T-helper 9 cell (primary cell): Measurements from ENCODE around the gene RETREG1.

Source experiments
- DNase-seq: peaks from one replicate; pipeline ENCODE4 v3.0.0-alpha.2; 2020

RETREG1 gene

DNA sequence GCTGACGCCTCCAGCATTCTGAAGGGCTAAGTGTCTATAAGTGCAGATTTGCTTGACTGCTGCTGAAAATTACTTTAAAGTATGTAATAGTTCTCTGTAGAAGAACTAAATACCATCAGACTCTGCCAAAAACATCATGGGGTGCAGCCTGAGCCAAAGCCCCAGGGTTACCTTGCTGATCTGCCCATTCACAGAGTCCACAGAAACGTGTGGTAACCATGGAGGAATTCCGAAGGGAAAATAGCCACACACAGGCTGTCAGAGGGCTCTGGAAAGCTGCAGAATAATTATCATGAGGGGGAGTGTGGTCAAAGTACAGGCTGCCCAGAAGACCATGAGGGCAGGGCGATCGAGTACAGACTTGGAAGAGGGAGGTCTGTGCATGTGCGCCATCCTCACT is 36.4 kb downstream of the RETREG1 start:
- DNase-seq: no peak

DNA sequence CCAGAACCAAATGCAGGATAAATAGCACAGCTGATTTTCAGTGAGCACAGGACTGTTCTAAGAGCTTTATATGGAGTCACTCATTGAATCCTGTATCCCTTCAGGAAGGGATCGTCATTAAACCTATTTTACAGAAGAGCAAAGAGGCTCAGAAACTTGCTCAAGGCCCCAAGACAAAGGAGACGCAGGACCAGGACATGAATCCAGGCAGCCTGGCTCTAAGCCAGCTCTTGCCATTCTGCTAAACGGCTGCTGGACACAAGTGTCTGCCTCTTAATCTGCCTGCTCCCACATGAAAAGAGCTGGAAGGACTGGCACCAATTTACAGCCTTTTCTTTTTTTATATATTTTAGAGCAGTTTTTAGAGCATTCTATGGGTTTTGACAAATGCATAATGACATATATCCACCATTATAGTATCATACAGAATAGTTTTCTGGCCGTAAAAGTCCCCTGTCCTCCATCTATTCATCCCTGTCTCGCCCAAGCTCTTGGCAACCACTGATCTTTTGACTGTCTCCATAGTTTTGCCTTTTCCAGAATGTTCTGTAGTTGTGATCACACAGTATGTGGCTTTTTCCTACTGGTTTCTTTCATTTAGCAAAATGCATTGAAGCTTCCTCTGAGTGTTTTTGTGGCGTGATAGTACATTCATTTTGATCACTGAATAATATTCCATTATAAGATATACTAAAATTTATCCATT is 37.5 kb downstream of the RETREG1 start:
- DNase-seq: no peak

DNA sequence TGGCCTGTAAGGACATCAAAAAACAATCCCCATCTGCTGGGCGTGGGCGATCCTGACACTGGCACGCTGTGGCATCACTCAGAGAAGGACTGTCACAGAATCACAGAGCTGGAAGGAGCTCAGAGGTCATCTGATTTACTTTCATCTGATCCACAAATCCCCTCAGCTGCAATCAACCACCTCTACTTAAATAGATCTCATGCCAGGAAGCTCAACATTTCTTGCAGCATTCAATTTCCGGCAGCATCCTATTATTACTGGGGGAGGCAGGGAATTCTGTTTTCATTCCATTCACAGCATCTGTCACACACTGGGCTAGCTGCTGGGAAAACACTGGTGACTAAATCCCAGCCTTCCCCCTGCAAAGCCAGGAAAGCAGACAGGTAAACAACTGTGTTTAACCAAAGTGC is 38.3 kb downstream of the RETREG1 start:
- no peak for DNase-seq

DNA sequence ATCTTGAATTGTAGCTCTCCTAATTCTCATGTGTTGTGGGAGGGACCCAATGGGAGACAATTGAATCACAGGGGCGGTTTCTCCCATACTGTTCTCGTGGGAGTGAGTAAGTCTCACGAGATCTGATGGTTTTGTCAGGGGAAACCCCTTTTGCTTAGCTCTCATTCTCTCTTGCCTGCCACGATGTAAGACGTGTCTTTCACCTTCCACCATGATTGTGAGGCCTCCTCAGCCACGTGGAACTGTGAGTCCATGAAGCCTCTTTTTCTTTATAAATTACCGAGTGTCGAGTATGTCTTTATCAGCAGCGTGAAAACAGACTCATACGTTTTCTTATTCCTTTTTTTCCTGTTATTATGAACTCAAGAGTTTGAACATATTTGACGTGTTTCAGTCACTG is 39.1 kb downstream of the RETREG1 start:
- DNase-seq: no peak

DNA sequence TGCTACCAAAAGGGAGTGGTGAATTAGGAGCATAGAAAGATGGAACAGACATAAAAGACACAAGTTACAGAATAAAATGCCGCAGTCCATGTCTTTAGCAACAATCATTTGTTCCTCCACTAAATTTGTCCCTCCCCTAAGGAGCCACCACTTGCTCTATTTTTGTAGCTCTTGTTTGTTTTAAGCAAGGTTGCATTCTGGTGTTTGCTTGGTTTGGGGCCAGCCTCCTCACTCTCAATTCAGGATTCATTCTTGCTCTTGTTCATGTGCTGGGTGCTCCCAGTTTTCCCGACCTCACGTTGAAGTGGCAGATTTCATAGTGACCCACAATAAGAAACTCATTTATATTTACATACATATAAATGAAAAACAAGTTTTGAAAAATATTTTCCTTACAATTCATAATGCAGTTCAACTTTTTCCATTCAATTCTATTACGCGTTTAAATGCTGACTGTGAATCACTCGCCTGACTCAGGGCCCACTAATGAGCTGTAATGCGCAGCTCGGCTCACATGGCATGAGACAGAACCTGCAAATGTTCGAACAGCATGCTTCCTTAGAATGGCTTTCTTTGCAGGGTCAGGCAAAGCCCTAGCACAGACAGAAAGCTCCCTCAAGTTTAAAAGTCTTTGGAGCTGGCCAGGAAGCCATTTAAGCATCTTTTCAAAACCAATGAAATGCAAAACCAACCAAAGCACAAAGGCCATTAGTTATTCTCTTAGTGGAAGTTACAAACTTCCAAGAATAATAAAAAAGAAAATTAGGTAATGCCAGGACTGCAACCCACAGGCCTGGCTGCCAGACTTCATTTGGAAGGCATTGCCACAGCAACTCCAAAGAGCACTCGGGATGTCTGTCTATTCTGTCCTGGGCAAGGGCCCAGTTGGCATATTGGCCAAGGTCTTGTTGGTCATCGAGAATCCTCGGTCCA is 41.7 kb downstream of the RETREG1 start:
- no peak for DNase-seq

DNA sequence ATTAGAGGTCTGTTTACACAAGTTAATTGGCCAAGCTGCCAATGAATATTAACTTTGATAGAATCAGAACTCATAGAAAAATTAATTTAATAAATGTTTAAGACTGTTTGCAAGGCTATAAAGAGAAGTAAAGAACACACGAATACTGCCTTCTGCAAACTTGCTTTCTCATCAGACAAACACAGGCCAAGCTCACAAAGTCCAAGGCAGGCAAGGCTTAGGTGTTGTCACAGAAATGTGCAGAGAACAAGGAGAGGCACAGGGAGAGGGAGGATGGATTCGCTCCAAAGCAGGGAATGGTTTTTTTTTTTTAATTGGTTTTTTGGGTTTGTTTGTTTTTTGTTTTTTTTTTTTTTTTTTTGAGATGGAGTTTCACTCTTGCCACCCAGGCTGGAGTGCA is 43.4 kb downstream of the RETREG1 start:
- DNase-seq: no peak

DNA sequence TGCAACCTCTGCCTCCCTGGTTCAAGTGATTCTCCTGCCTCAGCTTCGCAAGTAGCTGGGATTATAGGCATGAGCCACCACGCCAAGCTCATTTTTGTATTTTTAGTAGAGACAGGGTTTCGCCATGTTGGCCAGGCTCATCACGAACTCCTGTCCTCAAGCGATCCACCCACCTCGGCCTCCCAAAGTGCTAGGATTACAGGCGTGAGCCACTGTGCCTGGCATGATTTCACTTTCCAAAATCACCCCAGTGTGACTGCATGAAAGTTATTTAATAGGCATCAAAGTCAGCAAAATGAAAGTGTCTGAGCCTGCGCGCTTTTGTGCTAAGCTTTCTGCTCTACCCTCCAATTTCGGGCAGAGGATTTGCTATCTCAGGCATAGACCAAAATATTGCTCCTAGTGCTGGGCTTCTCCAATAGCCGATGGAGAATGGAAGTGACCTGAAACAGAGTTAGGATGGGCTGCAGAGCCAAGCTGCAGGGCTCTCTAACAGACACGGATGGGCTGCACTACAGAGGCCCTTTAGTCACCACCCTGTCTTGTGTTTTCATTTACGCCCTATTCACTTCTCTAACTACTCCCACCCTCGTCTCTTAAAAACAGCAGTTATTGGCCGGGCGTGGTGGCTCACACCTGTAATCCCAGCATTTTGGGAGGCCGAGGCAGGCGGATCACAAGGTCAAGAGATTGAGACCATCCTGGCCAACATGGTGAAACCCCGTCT is 44.3 kb downstream of the RETREG1 start:
- DNase-seq: no peak

GRCh38 chr5:16571016-16571415 is 45.8 kb downstream of the RETREG1 start:
- no peak for DNase-seq

GRCh38 chr5:16570121-16570815 is 46.5 kb downstream of the RETREG1 start:
- no peak for DNase-seq

DNA sequence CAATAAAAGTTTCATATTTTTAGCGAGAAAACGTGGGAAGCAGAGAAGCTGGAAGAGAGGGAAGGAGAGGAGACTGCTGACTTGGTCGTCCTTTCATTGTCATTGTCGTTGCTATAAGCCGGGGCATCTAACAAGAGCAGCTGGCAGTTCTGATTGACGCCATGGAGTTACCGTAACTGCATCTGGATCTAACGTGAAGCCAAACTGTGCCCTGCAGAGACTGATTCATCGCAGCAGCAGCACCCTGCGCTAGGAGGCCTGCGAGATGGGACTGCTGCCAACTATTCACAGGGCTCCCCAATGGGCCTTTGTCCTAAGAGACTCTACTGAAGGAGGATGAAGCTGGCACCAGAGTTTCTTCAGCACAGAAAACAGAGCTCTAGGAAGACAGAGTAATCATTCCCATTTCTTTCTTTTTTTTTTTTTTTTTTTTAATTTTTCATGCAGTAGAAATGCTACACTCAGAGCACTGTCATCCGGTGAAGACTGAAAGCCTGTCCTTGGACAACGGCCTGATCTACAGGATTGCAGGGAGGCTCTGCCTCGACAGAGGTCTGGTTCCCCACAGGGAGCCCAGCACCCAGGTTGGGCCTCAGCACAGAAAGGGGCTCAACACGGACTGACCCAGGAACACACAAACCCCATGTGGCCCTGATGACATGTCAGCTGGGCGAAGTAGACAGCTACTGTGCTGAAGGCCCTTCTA is 47.8 kb downstream of the RETREG1 start:
- DNase-seq: no peak

DNA sequence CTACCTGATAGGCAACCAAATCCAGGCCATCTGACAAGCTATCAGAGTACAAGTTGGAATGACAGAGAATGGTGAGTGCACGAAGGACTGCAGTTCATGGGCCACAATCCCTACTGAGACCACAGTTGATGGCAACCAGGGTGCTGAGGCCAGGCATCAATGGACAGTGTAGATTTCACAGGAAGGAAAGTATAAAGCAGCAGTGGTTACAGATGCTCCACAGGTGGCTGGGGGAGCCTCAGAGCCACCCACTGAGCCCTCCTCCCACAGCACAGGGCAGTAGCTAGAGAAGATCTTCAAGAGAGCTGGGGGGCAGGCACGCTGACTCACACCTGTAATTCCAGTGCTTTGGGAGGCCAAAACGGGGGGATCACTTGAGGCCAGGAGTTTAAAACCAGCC is 49.4 kb downstream of the RETREG1 start:
- no peak for DNase-seq

DNA sequence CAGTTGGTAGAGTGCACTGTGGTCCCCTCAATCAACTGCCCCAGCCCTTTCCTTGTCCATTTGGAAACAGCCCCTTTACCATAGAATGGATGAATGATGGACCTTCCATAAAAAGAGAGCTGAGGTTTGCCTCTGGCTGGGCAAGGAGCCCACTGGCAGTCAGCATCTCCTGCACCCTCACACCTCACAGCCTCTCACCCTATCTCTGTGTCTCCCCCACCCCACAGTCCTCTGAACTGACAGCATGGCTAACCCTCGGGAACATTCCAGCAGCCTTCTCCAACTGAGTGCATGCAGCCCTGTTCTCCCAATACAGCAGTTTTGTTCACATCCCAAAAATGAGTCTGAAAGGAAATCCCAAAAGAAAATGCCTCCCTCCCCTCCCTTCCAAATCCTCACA is 51.7 kb downstream of the RETREG1 start:
- DNase-seq: no peak

DNA sequence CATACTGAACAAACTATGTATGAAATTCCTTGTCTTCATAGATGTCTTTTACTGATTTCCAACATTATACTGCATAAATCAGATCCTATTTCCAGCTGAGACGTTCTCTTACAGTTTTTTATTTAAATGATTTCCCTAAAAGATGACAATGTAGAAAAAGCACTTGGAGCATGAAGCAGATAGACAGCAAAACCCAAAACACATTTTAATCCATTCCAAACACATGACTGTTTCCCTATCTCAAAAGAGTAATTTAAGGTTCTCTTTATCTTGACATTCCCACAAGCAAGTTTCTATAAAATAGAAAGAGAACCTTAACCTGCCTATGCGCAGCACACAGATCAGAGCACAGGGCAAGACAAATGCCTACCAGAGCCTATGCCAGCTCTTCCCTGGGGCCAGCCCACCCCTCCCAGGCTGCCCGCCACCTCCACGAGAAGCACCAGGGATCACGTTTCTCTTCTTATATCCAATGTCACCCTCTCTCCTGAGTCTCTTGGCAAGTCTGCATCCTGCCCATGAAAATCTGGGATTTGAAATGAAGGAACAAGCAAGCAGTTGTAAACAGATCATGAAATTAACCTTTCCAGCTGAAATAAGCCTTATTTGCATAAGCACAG is 52.4 kb downstream of the RETREG1 start:
- DNase-seq: no peak

DNA sequence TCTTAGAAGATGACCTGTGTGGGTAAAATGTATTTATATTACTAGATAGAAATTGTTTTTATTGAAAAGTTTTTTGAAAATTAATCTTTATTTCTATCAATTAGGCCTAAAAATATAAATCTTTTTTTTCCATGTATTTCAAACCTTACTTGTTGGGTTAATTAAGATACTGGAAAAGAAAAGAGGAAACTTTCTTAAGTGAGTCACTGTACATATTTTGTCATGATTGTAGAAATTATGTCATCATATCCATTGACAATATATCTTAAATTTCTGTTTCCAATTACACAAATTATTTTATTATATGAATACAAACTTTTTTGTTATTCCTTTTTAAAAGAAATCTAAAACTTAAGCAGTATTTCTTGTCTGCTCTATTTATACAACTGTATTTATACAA is 53.1 kb downstream of the RETREG1 start:
- no peak for DNase-seq

GRCh38 chr5:16561660-16562059 is 55.1 kb downstream of the RETREG1 start:
- DNase-seq: no peak

DNA sequence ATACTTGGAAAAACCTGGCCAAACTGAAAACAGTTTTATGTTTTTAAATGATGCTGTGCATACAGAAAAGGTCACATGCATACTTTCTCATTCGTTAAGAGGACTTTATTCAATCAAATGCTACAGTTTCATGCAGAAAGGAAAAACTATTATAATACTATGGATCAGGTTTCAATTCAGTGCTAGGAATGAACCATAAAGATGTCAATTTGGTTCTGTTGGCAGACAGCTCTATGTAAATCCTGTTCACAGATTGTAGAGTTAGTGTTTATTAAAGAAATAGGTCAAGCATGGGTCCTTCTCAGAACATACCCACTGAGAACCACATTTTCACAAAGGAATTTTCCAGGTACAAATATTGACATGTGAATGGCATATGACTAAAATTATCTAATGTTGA is 57.1 kb downstream of the RETREG1 start:
- DNase-seq: no peak

- DNase-seq: no peak
Measured at GRCh38 chr5:16558984-16559629, 57.7 kb downstream of the RETREG1 start.

- no peak for DNase-seq
Measured at GRCh38 chr5:16557477-16557876, 59.3 kb downstream of the RETREG1 start.

DNA sequence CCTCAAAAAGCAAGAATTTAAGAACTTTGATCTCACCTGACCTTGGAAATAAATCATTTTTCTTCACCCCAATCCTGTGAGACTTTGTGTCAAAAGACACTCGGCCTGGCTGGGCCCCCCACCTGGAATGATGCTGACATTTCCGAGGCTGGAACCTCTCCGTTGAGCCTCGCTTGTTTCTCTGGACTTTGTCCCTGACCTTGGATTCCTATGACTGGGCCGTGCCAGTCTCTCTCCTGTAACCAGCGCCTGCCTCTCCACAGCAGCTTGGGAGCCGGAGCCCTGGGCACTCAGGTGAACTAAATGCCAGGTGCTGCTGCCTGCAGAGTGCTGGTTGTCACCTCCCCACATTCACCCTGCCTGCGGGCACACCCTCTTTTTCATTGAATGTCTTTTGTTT is 62.7 kb downstream of the RETREG1 start:
- no peak for DNase-seq

DNA sequence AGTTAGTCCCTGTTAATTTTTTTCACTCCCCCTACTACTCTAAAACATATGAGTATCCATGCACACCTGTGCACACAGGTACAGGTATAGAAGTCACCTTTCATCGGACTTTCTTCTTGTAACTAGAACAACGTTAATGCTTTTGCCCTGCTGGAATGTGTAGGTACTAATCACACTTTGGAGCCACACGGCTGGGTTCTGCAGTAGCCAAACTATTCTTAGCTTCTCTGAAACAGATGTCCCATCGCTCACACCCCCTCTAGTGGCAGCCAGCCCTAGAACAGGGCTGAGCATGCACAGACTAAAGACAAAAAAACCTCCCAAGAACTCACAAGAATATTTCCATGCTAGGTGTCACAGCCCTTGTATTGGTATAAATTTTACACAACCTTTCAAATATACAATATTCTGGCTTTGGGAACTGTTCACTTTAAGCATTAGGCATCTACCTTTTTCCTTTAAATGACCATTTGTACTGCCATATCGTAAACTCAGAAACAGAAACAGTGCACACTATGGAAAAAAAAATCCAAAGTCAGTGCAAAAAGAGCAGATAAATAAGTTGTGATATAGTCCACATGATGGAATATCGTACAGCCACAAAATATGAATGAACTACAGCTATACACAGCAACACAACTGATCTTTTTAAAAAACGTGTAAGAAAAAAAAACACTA is 64.0 kb downstream of the RETREG1 start:
- no peak for DNase-seq

GRCh38 chr5:16551628-16552027 is 65.2 kb downstream of the RETREG1 start:
- DNase-seq: no peak
